GM12878 (cell line): ENCODE results near the gene PCF11. TPM values are rescaled to one million over a fixed set of nuclear protein-coding genes. Genes with fewer than 3 reads are reported as not detected.

ENCODE experiments used
- ATAC-seq: fragments of 200-7000 bp; cut with Tn5 transposase; 3 replicates; pipeline ENCODE4 v1.9.1; 2020; ENCODE audit warnings: mild to moderate bottlenecking, moderate library complexity
- BruUV-seq: library from RNA; stranded (reverse); fragments of 400-500 nt; replicated peaks from 2 replicates; lab custom pipeline; 2021; lab: Mats Ljungman, UMichigan
- CTCF ChIA-PET: fragments of 300-600 bp; sonication (Branson Sonifier 250); formaldehyde crosslinking; extraction: SDS; loops from one replicate; lab custom pipeline; 2021; ENCODE audit warnings: inconsistent platforms; lab: Yijun Ruan, JAX
- POLR2A ChIA-PET: fragments of 350-600 bp; formaldehyde crosslinking; extraction: SDS; loops from one replicate; lab custom pipeline; 2021; ENCODE audit warnings: inconsistent platforms; lab: Charles Lee
- RAD21 ChIA-PET: fragments of 300-600 bp; sonication (Branson Sonifier 250); formaldehyde crosslinking; loops from one replicate; lab custom pipeline; 2023; ENCODE audit warnings: antibody characterized with exemption; ENCODE audit not compliant: unreplicated experiment; lab: Charles Lee
- SMC1A ChIA-PET: fragments of 300-600 bp; sonication (Branson Sonifier 250); formaldehyde crosslinking; loops from one replicate; lab custom pipeline; 2023; ENCODE audit not compliant: unreplicated experiment, uncharacterized antibody; lab: Charles Lee
- DNase-seq: peaks from one replicate; pipeline ENCODE4 v3.0.0-alpha.2; 2011; ENCODE audit warnings: low read depth, low spot score
- FAIRE-seq: peaks from 3 replicates; lab custom pipeline; 2011; peaks lifted over from hg19 to GRCh38; lab: Jason Lieb, UNC
- H2AFZ ChIP-seq: 2 replicates; pipeline ENCODE4 v1.6.0; 2011; ENCODE audit warnings: low read depth, low read length, control low read depth; ENCODE audit not compliant: control insufficient read depth
- H3K27ac ChIP-seq: 2 replicates; pipeline ENCODE4 v1.5.1; 2011; ENCODE audit warnings: control low read depth; ENCODE audit not compliant: control insufficient read depth, insufficient read depth
- H3K27me3 ChIP-seq, 2 experiments: replicated peaks in 1 of 2; 2 replicates each; pipeline versions ENCODE4 v1.6.0 to v1.6.1; 2011; ENCODE audit warnings: low read length in 1 of 2; ENCODE audit not compliant: control insufficient read depth in 2 of 2, insufficient read depth in 2 of 2
- H3K36me3 ChIP-seq, 2 experiments: 2 replicates each; pipeline ENCODE4 v1.5.1; 2011; ENCODE audit warnings: low read length in 1 of 2; ENCODE audit not compliant: control insufficient read depth in 2 of 2, insufficient read depth in 2 of 2
- H3K4me1 ChIP-seq: 2 replicates; pipeline ENCODE4 v1.6.1; 2011; ENCODE audit warnings: mild to moderate bottlenecking, low read length, moderate library complexity, mixed read lengths; ENCODE audit not compliant: control insufficient read depth, insufficient read depth
- H3K4me2 ChIP-seq: 2 replicates; pipeline ENCODE4 v1.6.0; 2011; ENCODE audit warnings: control low read depth; ENCODE audit not compliant: control insufficient read depth, insufficient read depth
- H3K4me3 ChIP-seq: fragments of 200-600 bp; sonication (generic); 2 replicates; pipeline ENCODE4 v1.5.1; 2016
- H3K79me2 ChIP-seq: 2 replicates; pipeline ENCODE4 v1.6.0; 2011; ENCODE audit warnings: low read length; ENCODE audit not compliant: control insufficient read depth, insufficient read depth
- H3K9ac ChIP-seq: 2 replicates; pipeline ENCODE4 v1.8.0; 2011; ENCODE audit warnings: low read length, control low read depth, mixed read lengths; ENCODE audit not compliant: control insufficient read depth, insufficient read depth
- H3K9me3 ChIP-seq: replicated peaks from 3 replicates; pipeline ENCODE4 v1.5.1; 2011; ENCODE audit warnings: mild to moderate bottlenecking, low read length; ENCODE audit not compliant: control insufficient read depth, insufficient read depth
- H4K20me1 ChIP-seq: 2 replicates; pipeline ENCODE4 v1.6.0; 2011; ENCODE audit not compliant: control insufficient read depth, insufficient read depth
- ASH2L ChIP-seq: fragments of 300-600, 200-600 bp; sonication (generic); IDR thresholded peaks from 2 replicates; pipeline ENCODE4 v1.6.1; 2017; ENCODE audit warnings: low read depth, mild to moderate bottlenecking, borderline replicate concordance
- BHLHE40 ChIP-seq, 2 experiments: fragments of 450-650 bp in 1 of 2; IDR thresholded peaks; 2 replicates each; pipeline ENCODE4 v1.6.1; 2011 to 2017; ENCODE audit warnings: low read depth in 2 of 2, borderline replicate concordance in 1 of 2, improper control_type of control experiment in 1 of 2, low read length in 1 of 2, mild to moderate bottlenecking in 1 of 2
- CHD4 ChIP-seq: fragments of 200-600 bp; sonication (generic); IDR thresholded peaks from 2 replicates; pipeline ENCODE4 v1.6.1; 2016; ENCODE audit warnings: mild to moderate bottlenecking
- CREB1 ChIP-seq: IDR thresholded peaks from 2 replicates; pipeline ENCODE4 v1.6.1; 2012; ENCODE audit warnings: low read depth, mild to moderate bottlenecking, inconsistent platforms
- DPF2 ChIP-seq: fragments of 450-650 bp; IDR thresholded peaks from 2 replicates; pipeline ENCODE4 v1.6.1; 2017; ENCODE audit warnings: mild to moderate bottlenecking
- EP300 ChIP-seq, 2 experiments: fragments of 150-350 bp in 1 of 2; IDR thresholded peaks; 2 replicates each; pipeline ENCODE4 v1.6.1; 2011 to 2012; ENCODE audit warnings: low read depth in 2 of 2, low read length in 2 of 2, borderline replicate concordance in 1 of 2, improper control_type of control experiment in 1 of 2, inconsistent platforms in 1 of 2; ENCODE audit not compliant: control insufficient read depth in 1 of 2
- MEF2B ChIP-seq: fragments of 450-650 bp; IDR thresholded peaks from 2 replicates; pipeline ENCODE4 v1.6.1; 2018; ENCODE audit warnings: mild to moderate bottlenecking, moderate library complexity; ENCODE audit not compliant: partially characterized antibody, poor library complexity, severe bottlenecking
- NFIC ChIP-seq: IDR thresholded peaks from 2 replicates; pipeline ENCODE4 v1.6.1; 2012; ENCODE audit warnings: low read depth, mild to moderate bottlenecking, inconsistent platforms, low read length, moderate library complexity
- SIN3A ChIP-seq: IDR thresholded peaks from 2 replicates; pipeline ENCODE4 v1.6.1; 2012; ENCODE audit warnings: low read depth, low read length, improper control_type of control experiment
- SP1 ChIP-seq: IDR thresholded peaks from one replicate; pipeline ENCODE4 v1.6.1; 2011; ENCODE audit warnings: low read depth, low read length
- WGBS: methylation state at CpG from one replicate; pipeline ENCODE4 v1.1.6; 2016; ENCODE audit warnings: low lambda C conversion rate; ENCODE audit not compliant: insufficient replicate concordance, insufficient coverage; ENCODE audit errors: missing lambda C conversion rate; 5-methylcytosine and 5-hydroxymethylcytosine counted together
- in situ Hi-C: fragments of 300-500 bp; cut with MboI; formaldehyde crosslinking; loops from 9 replicates; pipeline ENCODE4 v1.14.3; 2018; ENCODE audit warnings: mixed read lengths
- intact Hi-C: fragments of 100-400 bp; cut with micrococcal nuclease; formaldehyde crosslinking; loops from one replicate; pipeline ENCODE4 v1.14.2; 2022; ENCODE audit not compliant: unreplicated experiment
- polyA plus RNA-seq, 11 experiments: library from polyadenylated mRNA; depleted of rRNA in 4 of 11; unstranded in 6 of 11; stranded (reverse) in 5 of 11; fragments of >200 nt; fragmentation: Nextera tagmentation in 4 of 11; fragmentation: Illumina TruSeq in 1 of 11; extraction: Ambion mirVana in 4 of 11; extraction: Trizol in 1 of 11; gene quantifications; 1 replicate in 1 of 11; 2 replicates in 10 of 11; pipeline versions ENCODE4 v1.2.1 to v1.2.3, GENCODE V29; 2011 to 2016; ENCODE audit warnings: inconsistent platforms in 2 of 11, missing spikeins in 2 of 11, low read depth in 1 of 11
- total RNA-seq, 4 experiments: library from RNA; depleted of rRNA in 3 of 4; stranded (reverse); fragments of >200 nt in 3 of 4; fragmentation: Illumina TruSeq in 1 of 4; extraction: Trizol in 1 of 4; gene quantifications; 2 replicates each; pipeline versions ENCODE4 v1.2.1 to v1.2.3, GENCODE V29; 2013 to 2021
- TF ChIP-seq, protein P1 (sequence below): fragments of 450-650 bp; IDR thresholded peaks from 2 replicates; pipeline ENCODE4 v1.6.1; 2017; ENCODE audit warnings: low read depth, mild to moderate bottlenecking, moderate library complexity
- TF ChIP-seq, protein P2 (sequence below): fragments of 450-650 bp; IDR thresholded peaks from 2 replicates; pipeline ENCODE4 v1.6.1; 2016; ENCODE audit warnings: mild to moderate bottlenecking
- TF ChIP-seq, protein P3 (sequence below): IDR thresholded peaks from 2 replicates; pipeline ENCODE4 v1.6.1; 2011; ENCODE audit warnings: mild to moderate bottlenecking, low read depth, low read length, moderate library complexity; ENCODE audit not compliant: insufficient replicate concordance
- TF ChIP-seq, protein P4 (sequence below): fragments of 450-650 bp; IDR thresholded peaks from 2 replicates; pipeline ENCODE4 v1.6.1; 2017; ENCODE audit warnings: mild to moderate bottlenecking

PCF11 gene
- total and polyA plus RNA-seq, 10 of the 15 experiments (the other 5 are each of a cell fraction or from before 2014, with no cell fraction given) = 9.2 to 90.4 (median 48.0) TPM

DNA sequence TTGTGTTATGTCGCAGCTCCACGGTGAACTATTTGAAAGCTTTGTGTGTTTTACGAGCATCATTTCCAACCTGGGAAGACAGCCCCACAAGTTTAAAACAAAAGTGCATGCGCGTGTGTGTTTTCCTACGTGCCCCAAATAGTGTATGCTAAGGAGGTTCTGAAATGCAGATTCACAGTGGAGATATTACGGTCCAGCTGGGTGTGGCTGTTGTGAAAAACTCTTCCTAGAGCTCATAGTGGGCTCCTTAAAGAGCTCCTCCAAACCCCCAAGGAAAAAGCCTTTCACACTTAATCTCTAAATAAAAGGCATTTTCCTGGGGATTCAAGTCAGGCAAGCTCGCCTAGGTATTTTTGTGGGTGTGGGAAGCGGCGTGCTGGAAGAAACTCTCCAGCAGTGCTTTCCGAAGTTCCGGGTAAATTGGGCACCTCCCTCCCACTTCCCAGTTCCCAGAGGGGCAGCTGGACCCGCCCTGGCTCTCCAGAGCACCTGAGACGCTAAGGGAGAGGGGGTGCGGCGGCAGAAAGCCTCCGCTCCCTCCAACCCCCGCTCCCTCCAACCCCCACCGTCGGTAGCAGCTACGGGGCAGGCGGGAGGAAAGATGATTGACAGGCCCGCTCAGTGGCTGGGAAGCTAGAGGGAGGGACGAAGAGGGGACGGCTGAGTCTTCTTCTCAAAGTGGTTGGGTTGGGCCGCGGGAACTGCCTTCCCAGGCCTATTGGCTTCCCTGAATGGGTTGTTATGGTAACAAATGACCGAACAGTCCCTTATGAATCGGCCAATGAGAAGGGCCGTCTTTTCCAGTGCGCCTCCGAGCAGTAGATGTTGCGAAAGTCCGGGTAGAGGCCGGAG, 561 bp upstream of the PCF11 start:
- intact Hi-C loops = loop anchor here (2.0 to 5.0 kb wide), 5 partner anchors 40 to 254 kb away; partner anchors contain the start of genes DDIAS and PRCP
- TF ChIP-seq ASH2L = 0 out of 2 replicates have a peak, but pooled peaks have one; percentile 20
- TF ChIP-seq, protein P1, sequence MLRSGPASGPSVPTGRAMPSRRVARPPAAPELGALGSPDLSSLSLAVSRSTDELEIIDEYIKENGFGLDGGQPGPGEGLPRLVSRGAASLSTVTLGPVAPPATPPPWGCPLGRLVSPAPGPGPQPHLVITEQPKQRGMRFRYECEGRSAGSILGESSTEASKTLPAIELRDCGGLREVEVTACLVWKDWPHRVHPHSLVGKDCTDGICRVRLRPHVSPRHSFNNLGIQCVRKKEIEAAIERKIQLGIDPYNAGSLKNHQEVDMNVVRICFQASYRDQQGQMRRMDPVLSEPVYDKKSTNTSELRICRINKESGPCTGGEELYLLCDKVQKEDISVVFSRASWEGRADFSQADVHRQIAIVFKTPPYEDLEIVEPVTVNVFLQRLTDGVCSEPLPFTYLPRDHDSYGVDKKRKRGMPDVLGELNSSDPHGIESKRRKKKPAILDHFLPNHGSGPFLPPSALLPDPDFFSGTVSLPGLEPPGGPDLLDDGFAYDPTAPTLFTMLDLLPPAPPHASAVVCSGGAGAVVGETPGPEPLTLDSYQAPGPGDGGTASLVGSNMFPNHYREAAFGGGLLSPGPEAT = peak; percentile 66
- peak; percentile 98 for TF ChIP-seq CREB1
- peak; percentile 69 for TF ChIP-seq MEF2B
- TF ChIP-seq DPF2 = peak; percentile 95
- peak; percentile 68 for TF ChIP-seq SP1
- TF ChIP-seq, protein P2, sequence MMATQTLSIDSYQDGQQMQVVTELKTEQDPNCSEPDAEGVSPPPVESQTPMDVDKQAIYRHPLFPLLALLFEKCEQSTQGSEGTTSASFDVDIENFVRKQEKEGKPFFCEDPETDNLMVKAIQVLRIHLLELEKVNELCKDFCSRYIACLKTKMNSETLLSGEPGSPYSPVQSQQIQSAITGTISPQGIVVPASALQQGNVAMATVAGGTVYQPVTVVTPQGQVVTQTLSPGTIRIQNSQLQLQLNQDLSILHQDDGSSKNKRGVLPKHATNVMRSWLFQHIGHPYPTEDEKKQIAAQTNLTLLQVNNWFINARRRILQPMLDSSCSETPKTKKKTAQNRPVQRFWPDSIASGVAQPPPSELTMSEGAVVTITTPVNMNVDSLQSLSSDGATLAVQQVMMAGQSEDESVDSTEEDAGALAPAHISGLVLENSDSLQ = peak; percentile 99
- no peak; the same call in 1 of the 2 replicates for TF ChIP-seq SIN3A
- TF ChIP-seq, protein P3, sequence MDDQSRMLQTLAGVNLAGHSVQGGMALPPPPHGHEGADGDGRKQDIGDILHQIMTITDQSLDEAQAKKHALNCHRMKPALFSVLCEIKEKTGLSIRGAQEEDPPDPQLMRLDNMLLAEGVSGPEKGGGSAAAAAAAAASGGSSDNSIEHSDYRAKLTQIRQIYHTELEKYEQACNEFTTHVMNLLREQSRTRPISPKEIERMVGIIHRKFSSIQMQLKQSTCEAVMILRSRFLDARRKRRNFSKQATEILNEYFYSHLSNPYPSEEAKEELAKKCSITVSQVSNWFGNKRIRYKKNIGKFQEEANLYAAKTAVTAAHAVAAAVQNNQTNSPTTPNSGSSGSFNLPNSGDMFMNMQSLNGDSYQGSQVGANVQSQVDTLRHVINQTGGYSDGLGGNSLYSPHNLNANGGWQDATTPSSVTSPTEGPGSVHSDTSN = peak; percentile 98
- TF ChIP-seq, protein P4, sequence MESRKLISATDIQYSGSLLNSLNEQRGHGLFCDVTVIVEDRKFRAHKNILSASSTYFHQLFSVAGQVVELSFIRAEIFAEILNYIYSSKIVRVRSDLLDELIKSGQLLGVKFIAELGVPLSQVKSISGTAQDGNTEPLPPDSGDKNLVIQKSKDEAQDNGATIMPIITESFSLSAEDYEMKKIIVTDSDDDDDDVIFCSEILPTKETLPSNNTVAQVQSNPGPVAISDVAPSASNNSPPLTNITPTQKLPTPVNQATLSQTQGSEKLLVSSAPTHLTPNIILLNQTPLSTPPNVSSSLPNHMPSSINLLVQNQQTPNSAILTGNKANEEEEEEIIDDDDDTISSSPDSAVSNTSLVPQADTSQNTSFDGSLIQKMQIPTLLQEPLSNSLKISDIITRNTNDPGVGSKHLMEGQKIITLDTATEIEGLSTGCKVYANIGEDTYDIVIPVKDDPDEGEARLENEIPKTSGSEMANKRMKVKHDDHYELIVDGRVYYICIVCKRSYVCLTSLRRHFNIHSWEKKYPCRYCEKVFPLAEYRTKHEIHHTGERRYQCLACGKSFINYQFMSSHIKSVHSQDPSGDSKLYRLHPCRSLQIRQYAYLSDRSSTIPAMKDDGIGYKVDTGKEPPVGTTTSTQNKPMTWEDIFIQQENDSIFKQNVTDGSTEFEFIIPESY = no peak
- TF ChIP-seq BHLHE40 (IDR thresholded peaks at IDR 0.05; ENCODE audit: borderline replicate concordance in 1 of 2, low read depth in 2 of 2, low read length in 1 of 2) = peak in 1 of 2 experiments; percentile 47; a peak in 1 of 4 replicates
- TF ChIP-seq CHD4 = no peak
- TF ChIP-seq EP300 (IDR thresholded peaks at IDR 0.05; ENCODE audit: borderline replicate concordance in 1 of 2, control insufficient read depth in 1 of 2, low read depth in 2 of 2, low read length in 2 of 2) = no peak; a peak in 1 of 4 replicates
- peak; percentile 25; the same call in 1 of the 2 replicates for TF ChIP-seq NFIC

More for the DNA sequence above, 561 bp upstream of the PCF11 start:
- Histone ChIP-seq H3K4me2 (peak overlapping the region; percentile 86), H3K4me1 (peaks cover 3% of the 10 kb centered on the region; the same call in 1 of the 2 replicates), H3K4me3 (peak overlapping the region; percentile 80), H3K27me3 (no peaks in the 10 kb centered on the region), H3K9me3 (no peaks in the 10 kb centered on the region), H3K36me3 (peaks cover 0 to 13% of the 10 kb centered on the region in 2 experiments; a peak in 2 of 4 replicates), H2AFZ (peak overlapping the region; percentile 92), H4K20me1 (peaks cover 2% of the 10 kb centered on the region), H3K27ac (peak overlapping the region; percentile 85), H3K9ac (peak overlapping the region; percentile 86), H3K79me2 (peaks cover 48% of the 10 kb centered on the region)
- DNase-seq (peak; percentile 100), ATAC-seq (peak; percentile 89), FAIRE-seq (peak; percentile 97)
- CTCF ChIA-PET = interaction anchor here (0.8 to 4.3 kb wide), 21 partner anchors 13 to 289 kb away, joined by 3 to 18 read pairs (median 4); partner anchors contain the start of gene DDIAS
- SMC1A ChIA-PET = interaction anchor here (0.6 to 3.9 kb wide), 35 partner anchors 11 to 1216 kb away, joined by 3 to 48 read pairs (median 5); partner anchors contain the start of genes DDIAS and RAB30
- WGBS = under 1% methylated on average over 35 of the region's 35 CpGs
- POLR2A ChIA-PET = interaction anchor here (0.5 to 4.1 kb wide), 38 partner anchors 8 to 410 kb away, joined by 3 to 42 read pairs (median 5); partner anchors contain the start of genes ANKRD42, CCDC90B, DDIAS and PRCP
- in situ Hi-C loops = loop anchor here (5.0 kb wide), 2 partner anchors 84 to 254 kb away; partner anchors contain the start of genes DDIAS, PRCP and RAB30
- BruUV-seq = TSS peak; percentile 95
- RAD21 ChIA-PET = interaction anchor here (0.6 to 2.9 kb wide), 34 partner anchors 9 to 289 kb away, joined by 3 to 27 read pairs (median 4); partner anchors contain the start of genes DDIAS, PRCP and RAB30
